SK-N-SH (cell line): ENCODE measurements around the gene ATL1. TPM values are rescaled to one million over a fixed set of nuclear protein-coding genes. Genes with fewer than 3 reads are reported as not detected.

Source experiments
- CTCF ChIA-PET: fragments of 300-600, 350-600 bp; formaldehyde crosslinking; extraction: SDS; loops from one replicate; lab custom pipeline; 2021; lab: Yijun Ruan, JAX
- POLR2A ChIA-PET: fragments of 350-600 bp; sonication (Branson Sonifier 250); formaldehyde crosslinking; extraction: SDS; loops from one replicate; lab custom pipeline; 2020; ENCODE audit warnings: antibody characterized with exemption, inconsistent platforms; lab: Yijun Ruan, JAX
- DNase-seq: peaks from one replicate; pipeline ENCODE4 v3.0.0; 2012
- H2AFZ ChIP-seq: fragments of 200-600 bp; sonication (generic); 2 replicates; pipeline ENCODE4 v1.8.1; 2016; ENCODE audit warnings: antibody characterized with exemption, mild to moderate bottlenecking, low read depth
- H3F3A ChIP-seq: fragments of 200-600 bp; sonication (generic); replicated peaks from 2 replicates; pipeline ENCODE3; 2016; ENCODE audit warnings: antibody characterized with exemption, mild to moderate bottlenecking; ENCODE audit not compliant: insufficient read depth
- H3K27ac ChIP-seq, 2 experiments: fragments of 200-500 bp in 1 of 2; fragments of 200-600 bp in 1 of 2; sonication (Bioruptor generic) in 1 of 2; sonication (generic), shearing (Covaris generic) in 1 of 2; 2 replicates each; pipeline versions ENCODE4 v1.5.1 to v1.6.1; 2014 to 2016; ENCODE audit warnings: low read depth in 2 of 2, inconsistent platforms in 1 of 2, low read length in 1 of 2, mild to moderate bottlenecking in 1 of 2, mixed read lengths in 1 of 2
- H3K27me3 ChIP-seq: fragments of 200-600 bp; sonication (generic), shearing (Covaris generic); 2 replicates; pipeline ENCODE4 v1.6.1; 2016; ENCODE audit warnings: mixed run types; ENCODE audit not compliant: insufficient read depth
- H3K36me3 ChIP-seq, 2 experiments: fragments of 200-500 bp in 1 of 2; fragments of 200-600 bp in 1 of 2; sonication (Bioruptor generic) in 1 of 2; sonication (generic) in 1 of 2; replicated peaks in 1 of 2; 2 replicates each; pipeline versions ENCODE3 to v1.5.1; 2014 to 2016; ENCODE audit warnings: low read length in 1 of 2, mild to moderate bottlenecking in 1 of 2; ENCODE audit not compliant: insufficient read depth in 2 of 2, control insufficient read depth in 1 of 2
- H3K4me1 ChIP-seq, 2 experiments: fragments of 200-500 bp in 1 of 2; fragments of 200-600 bp in 1 of 2; sonication (Bioruptor generic) in 1 of 2; sonication (generic), shearing (Covaris generic) in 1 of 2; 2 replicates each; pipeline versions ENCODE4 v1.5.1 to v1.6.1; 2014 to 2016; ENCODE audit warnings: low read depth in 1 of 2, low read length in 1 of 2, mixed run types in 1 of 2; ENCODE audit not compliant: insufficient read depth in 2 of 2, control insufficient read depth in 1 of 2
- H3K4me2 ChIP-seq: fragments of 200-600 bp; sonication (generic), shearing (Covaris generic); 2 replicates; pipeline ENCODE4 v1.6.1; 2017; ENCODE audit warnings: mixed run types
- H3K4me3 ChIP-seq, 2 experiments: fragments of 200-500 bp in 1 of 2; fragments of 200-600 bp in 1 of 2; sonication (Bioruptor generic) in 1 of 2; sonication (generic), shearing (Covaris generic) in 1 of 2; 2 replicates each; pipeline versions ENCODE4 v1.5.1 to v1.8.1; 2014 to 2016; ENCODE audit warnings: low read depth in 2 of 2, inconsistent platforms in 1 of 2, low read length in 1 of 2, mild to moderate bottlenecking in 1 of 2, mixed read lengths in 1 of 2, moderate library complexity in 1 of 2
- H3K79me2 ChIP-seq: fragments of 200-600 bp; sonication (generic); 2 replicates; pipeline ENCODE4 v1.8.1; 2017; ENCODE audit warnings: mild to moderate bottlenecking; ENCODE audit not compliant: insufficient read depth
- H3K9ac ChIP-seq: fragments of 200-600 bp; sonication (generic); 2 replicates; pipeline ENCODE4 v1.6.1; 2017; ENCODE audit warnings: mixed run types
- H3K9me2 ChIP-seq: fragments of 200-600 bp; sonication (generic); 2 replicates; pipeline ENCODE4 v1.6.1; 2017; ENCODE audit warnings: mixed run types
- H3K9me3 ChIP-seq: fragments of 200-600 bp; sonication (generic); 2 replicates; pipeline ENCODE4 v1.6.1; 2017; ENCODE audit warnings: mixed run types, mild to moderate bottlenecking, moderate library complexity
- H4K20me1 ChIP-seq: fragments of 200-600 bp; sonication (generic); 2 replicates; pipeline ENCODE4 v1.6.1; 2017; ENCODE audit warnings: mild to moderate bottlenecking, mixed run types; ENCODE audit not compliant: insufficient read depth
- ELF1 ChIP-seq: IDR thresholded peaks from 2 replicates; pipeline ENCODE4 v1.4.0; 2012
- EP300 ChIP-seq, 2 experiments: IDR thresholded peaks; 2 replicates each; pipeline versions ENCODE4 v1.4.0 to v1.6.1; 2012; ENCODE audit warnings: borderline replicate concordance in 1 of 2, low read depth in 1 of 2, low read length in 1 of 2
- FOSL2 ChIP-seq: IDR thresholded peaks from 2 replicates; pipeline ENCODE4 v1.4.0; 2012; ENCODE audit warnings: low read depth, mild to moderate bottlenecking, moderate library complexity, borderline replicate concordance
- FOXJ3 ChIP-seq: sonication (generic); formaldehyde crosslinking; IDR thresholded peaks from 2 replicates; pipeline ENCODE4 v1.5.1; 2020; ENCODE audit warnings: mild to moderate bottlenecking, missing genetic modification reagents
- JUND ChIP-seq: IDR thresholded peaks from 2 replicates; pipeline ENCODE4 v1.4.0; 2012
- MEF2A ChIP-seq: IDR thresholded peaks from 2 replicates; pipeline ENCODE4 v1.4.0; 2012; ENCODE audit warnings: low read depth, borderline replicate concordance
- TEAD4 ChIP-seq: IDR thresholded peaks from 2 replicates; pipeline ENCODE4 v1.4.0; 2012; ENCODE audit warnings: mild to moderate bottlenecking, borderline replicate concordance; ENCODE audit not compliant: insufficient read depth
- WGBS: methylation state at CpG from one replicate; pipeline ENCODE4 v1.1.6; 2017; ENCODE audit warnings: low lambda C conversion rate; 5-methylcytosine and 5-hydroxymethylcytosine counted together
- polyA plus RNA-seq, 3 experiments: library from polyadenylated mRNA; depleted of rRNA; stranded (reverse); fragments of >200 nt; gene quantifications; 2 replicates each; pipeline ENCODE4 v1.2.3, GENCODE V29; 2012
- TF ChIP-seq, protein P1 (sequence below): IDR thresholded peaks from 2 replicates; pipeline ENCODE4 v1.4.0; 2012; ENCODE audit warnings: low read depth, borderline replicate concordance
- TF ChIP-seq, protein P2 (sequence below): IDR thresholded peaks from 2 replicates; pipeline ENCODE4 v1.4.0; 2012; ENCODE audit warnings: low read depth, borderline replicate concordance

Gene ATL1
- polyA plus RNA-seq, 1 of the 3 experiments (the other 2 are of a cell fraction) = 7.3 TPM

DNA sequence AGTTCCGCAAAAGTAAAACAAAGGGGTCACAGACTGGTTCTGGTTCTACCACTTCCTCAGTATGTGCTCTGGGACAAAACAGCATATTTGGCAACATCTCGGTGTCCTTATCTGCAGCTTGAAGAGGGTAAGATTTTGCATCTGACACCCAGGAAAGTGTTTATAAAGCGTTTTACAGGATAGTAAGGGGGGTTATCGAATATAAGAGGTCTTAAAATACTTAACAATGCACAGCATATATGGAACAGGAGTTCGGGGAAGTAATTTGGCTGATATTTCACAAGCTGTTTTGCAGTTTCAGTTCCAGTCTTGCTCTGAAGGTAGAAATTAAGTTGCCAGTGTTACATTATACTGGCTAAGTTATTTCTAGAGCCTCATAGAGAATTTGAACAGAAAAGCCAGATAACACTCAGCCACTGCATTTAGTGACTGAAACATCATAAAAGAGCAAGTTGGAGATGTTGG is 26.7 kb upstream of the ATL1 start:
- POLR2A ChIA-PET = interaction anchor here (1.6 kb wide), 1 partner anchor 27 kb away, joined by 3 read pairs; no protein-coding TSS in a partner anchor
- TF ChIP-seq ELF1 (no peak), JUND (no peak)
- no peaks in the 10 kb centered on the region for H3K27me3 ChIP-seq
- no peak for DNase-seq
- no peaks in the 10 kb centered on the region for H3K9me3 ChIP-seq
- peaks cover 22% of the 10 kb centered on the region for H3F3A ChIP-seq
- no peak overlapping the region for H3K27ac ChIP-seq
- H3K9me2 ChIP-seq = no peaks in the 10 kb centered on the region
- H3K4me1 ChIP-seq = peaks cover 15 to 18% of the 10 kb centered on the region in 2 experiments
- H3K79me2 ChIP-seq = peaks cover 41% of the 10 kb centered on the region
- H2AFZ ChIP-seq = peak overlapping the region; percentile 90
- CTCF ChIA-PET = interaction anchor here (1.1 to 3.0 kb wide), 4 partner anchors 191 to 263 kb away, joined by 3 to 56 read pairs (median 11); no protein-coding TSS in a partner anchor
- peaks cover 0 to 13% of the 10 kb centered on the region in 2 experiments for H3K36me3 ChIP-seq
- no peak overlapping the region for H3K9ac ChIP-seq
- peak overlapping the region; percentile 86 for H3K4me2 ChIP-seq
- H4K20me1 ChIP-seq = no peaks in the 10 kb centered on the region; the same call in 1 of the 2 replicates
- H3K4me3 ChIP-seq = no peak overlapping the region; a peak in 1 of 4 replicates
- 68% methylated on average over 5 of the region's 5 CpGs for WGBS

DNA sequence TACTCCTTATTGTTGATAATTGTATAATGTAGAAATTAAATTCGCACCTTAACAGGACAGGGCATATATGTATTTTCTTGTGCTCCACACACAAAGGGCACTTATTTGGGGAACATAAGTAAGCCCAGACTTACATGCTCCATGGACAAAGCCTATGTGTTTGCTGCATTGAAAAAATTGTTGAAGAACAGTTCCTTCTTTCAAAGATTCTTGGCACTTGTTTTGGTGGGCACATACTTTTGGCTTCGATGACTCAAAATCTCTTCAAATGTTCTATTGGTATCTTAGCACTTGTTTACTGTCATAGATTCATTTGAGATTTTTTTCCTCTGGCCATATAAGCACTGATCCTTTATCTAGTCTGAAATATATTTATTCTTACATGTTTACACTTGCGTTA is 26.1 kb upstream of the ATL1 start:
- Histone ChIP-seq H3K27me3 (no peaks in the 10 kb centered on the region), H4K20me1 (no peaks in the 10 kb centered on the region; the same call in 1 of the 2 replicates), H3K36me3 (peaks cover 0 to 12% of the 10 kb centered on the region in 2 experiments)
- WGBS = 92% methylated on average over 3 of the region's 3 CpGs
- no peak for DNase-seq
- TF ChIP-seq FOSL2 (peak; percentile 22; the same call in 1 of the 2 replicates), MEF2A (no peak)
- TF ChIP-seq, all 33 proteins: peak for 1
- ChIA-PET CTCF (interaction anchor here (1.1 to 3.0 kb wide), 3 partner anchors 191 to 262 kb away, joined by 3 to 56 read pairs (median 18); no protein-coding TSS in a partner anchor), POLR2A (interaction anchor here (1.6 kb wide), 1 partner anchor 27 kb away, joined by 3 read pairs; no protein-coding TSS in a partner anchor)
- no peaks in the 10 kb centered on the region for H3K9me3 ChIP-seq
- peaks cover 19% of the 10 kb centered on the region for H3F3A ChIP-seq
- H2AFZ ChIP-seq = no peak overlapping the region
- peaks cover 13 to 15% of the 10 kb centered on the region in 2 experiments for H3K4me1 ChIP-seq
- no peak overlapping the region for H3K4me3 ChIP-seq
- no peak overlapping the region for H3K27ac ChIP-seq
- no peak overlapping the region for H3K4me2 ChIP-seq
- no peak overlapping the region for H3K9ac ChIP-seq
- H3K79me2 ChIP-seq = peaks cover 36% of the 10 kb centered on the region
- no peaks in the 10 kb centered on the region for H3K9me2 ChIP-seq

DNA sequence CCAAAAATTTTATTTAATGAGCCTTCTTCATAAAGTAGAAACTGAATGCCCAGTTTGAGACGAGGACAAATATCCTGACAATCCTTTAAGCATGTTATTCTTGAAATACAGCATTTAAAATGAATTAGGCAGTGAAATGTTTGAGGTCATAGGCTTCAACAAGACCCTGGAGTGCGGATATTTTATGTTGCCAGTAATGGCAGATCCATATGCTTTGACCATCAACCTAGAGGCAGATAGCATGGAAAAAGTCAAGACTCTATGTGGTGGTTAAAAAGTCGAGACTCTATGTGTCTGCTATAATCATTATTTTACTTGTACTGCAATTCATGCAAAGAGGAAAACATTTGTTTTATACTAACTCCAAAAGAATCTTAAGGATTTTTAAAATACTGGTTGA is 25.5 kb upstream of the ATL1 start:
- peaks cover 30% of the 10 kb centered on the region for H3K79me2 ChIP-seq
- CTCF ChIA-PET = interaction anchor here (1.2 kb wide), 1 partner anchor 216 kb away, joined by 4 read pairs; no protein-coding TSS in a partner anchor
- H4K20me1 ChIP-seq = no peaks in the 10 kb centered on the region; the same call in 1 of the 2 replicates
- H3K27me3 ChIP-seq = no peaks in the 10 kb centered on the region
- H3F3A ChIP-seq = peaks cover 13% of the 10 kb centered on the region
- no peak overlapping the region for H3K4me2 ChIP-seq
- TF ChIP-seq EP300 (IDR thresholded peaks at IDR 0.05; ENCODE audit: borderline replicate concordance in 1 of 2, low read depth in 1 of 2, low read length in 1 of 2) (no peak), ELF1 (no peak), JUND (no peak), TEAD4 (no peak), FOXJ3 (no peak)
- TF ChIP-seq, protein P1, sequence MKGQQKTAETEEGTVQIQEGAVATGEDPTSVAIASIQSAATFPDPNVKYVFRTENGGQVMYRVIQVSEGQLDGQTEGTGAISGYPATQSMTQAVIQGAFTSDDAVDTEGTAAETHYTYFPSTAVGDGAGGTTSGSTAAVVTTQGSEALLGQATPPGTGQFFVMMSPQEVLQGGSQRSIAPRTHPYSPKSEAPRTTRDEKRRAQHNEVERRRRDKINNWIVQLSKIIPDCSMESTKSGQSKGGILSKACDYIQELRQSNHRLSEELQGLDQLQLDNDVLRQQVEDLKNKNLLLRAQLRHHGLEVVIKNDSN = no peak
- TF ChIP-seq, protein P2, sequence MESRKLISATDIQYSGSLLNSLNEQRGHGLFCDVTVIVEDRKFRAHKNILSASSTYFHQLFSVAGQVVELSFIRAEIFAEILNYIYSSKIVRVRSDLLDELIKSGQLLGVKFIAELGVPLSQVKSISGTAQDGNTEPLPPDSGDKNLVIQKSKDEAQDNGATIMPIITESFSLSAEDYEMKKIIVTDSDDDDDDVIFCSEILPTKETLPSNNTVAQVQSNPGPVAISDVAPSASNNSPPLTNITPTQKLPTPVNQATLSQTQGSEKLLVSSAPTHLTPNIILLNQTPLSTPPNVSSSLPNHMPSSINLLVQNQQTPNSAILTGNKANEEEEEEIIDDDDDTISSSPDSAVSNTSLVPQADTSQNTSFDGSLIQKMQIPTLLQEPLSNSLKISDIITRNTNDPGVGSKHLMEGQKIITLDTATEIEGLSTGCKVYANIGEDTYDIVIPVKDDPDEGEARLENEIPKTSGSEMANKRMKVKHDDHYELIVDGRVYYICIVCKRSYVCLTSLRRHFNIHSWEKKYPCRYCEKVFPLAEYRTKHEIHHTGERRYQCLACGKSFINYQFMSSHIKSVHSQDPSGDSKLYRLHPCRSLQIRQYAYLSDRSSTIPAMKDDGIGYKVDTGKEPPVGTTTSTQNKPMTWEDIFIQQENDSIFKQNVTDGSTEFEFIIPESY = no peak
- TF ChIP-seq, all 33 proteins: peak for 0
- H3K9ac ChIP-seq = no peak overlapping the region
- no peaks in the 10 kb centered on the region for H3K9me3 ChIP-seq
- H2AFZ ChIP-seq = no peak overlapping the region
- POLR2A ChIA-PET = no interaction called here
- no peak for DNase-seq
- peaks cover 7 to 12% of the 10 kb centered on the region in 2 experiments for H3K4me1 ChIP-seq
- 66% methylated on average over 3 of the region's 3 CpGs for WGBS
- H3K36me3 ChIP-seq = peaks cover 0 to 6% of the 10 kb centered on the region in 2 experiments
- H3K4me3 ChIP-seq = no peak overlapping the region
- H3K9me2 ChIP-seq = no peaks in the 10 kb centered on the region
- H3K27ac ChIP-seq = no peak overlapping the region
